Panc1 (cell line): ENCODE data around the gene POTEC.
"Not testable (repeated sequence)": the region's sequence is repeated elsewhere in the genome, so short reads cannot be mapped to it uniquely, and the experiment has no call there.

Source experiments
- POLR2AphosphoS5 ChIP-seq: IDR thresholded peaks from 2 replicates; pipeline ENCODE4 v1.6.1; 2012; ENCODE audit warnings: mild to moderate bottlenecking, low read depth, low read length, moderate library complexity
- TF ChIP-seq, protein P1 (sequence below): fragments of 450-650 bp; IDR thresholded peaks from 2 replicates; pipeline ENCODE4 v1.5.1; 2017; ENCODE audit warnings: mild to moderate bottlenecking

DNA sequence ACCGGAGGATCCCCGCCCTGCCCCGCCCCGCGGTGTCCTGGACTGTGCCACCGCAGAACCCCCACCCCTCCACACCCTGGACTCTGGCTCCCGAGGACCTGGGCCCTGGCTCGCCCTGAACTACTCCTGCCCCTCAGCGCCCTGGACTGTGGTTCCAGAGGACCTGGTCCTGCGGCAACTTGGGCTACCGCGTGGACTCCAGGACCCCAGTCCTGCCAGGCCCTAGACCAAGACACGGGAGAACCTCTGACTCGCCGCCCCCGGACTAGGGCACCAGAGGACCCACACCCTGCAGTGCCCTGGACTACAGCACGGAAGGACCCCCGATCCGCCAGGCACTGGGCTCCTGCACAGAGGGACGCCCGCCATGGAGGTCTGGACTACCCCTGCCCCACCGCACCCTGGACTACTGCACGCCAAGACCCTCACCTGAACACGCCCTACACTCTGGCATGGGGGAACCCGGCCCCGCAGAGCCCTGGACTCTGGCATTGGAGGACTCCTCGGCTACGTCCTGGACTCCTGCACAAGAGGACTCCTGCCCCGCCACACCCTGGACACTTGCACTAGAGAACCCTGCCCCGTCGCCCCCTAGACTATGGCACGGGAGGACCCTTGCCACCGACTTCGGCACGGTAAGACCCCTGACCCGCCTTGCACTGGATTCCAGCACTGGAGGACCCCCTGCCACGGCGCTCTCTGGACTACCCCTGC is 69.2 kb downstream of the POTEC start:
- TF ChIP-seq, protein P1, sequence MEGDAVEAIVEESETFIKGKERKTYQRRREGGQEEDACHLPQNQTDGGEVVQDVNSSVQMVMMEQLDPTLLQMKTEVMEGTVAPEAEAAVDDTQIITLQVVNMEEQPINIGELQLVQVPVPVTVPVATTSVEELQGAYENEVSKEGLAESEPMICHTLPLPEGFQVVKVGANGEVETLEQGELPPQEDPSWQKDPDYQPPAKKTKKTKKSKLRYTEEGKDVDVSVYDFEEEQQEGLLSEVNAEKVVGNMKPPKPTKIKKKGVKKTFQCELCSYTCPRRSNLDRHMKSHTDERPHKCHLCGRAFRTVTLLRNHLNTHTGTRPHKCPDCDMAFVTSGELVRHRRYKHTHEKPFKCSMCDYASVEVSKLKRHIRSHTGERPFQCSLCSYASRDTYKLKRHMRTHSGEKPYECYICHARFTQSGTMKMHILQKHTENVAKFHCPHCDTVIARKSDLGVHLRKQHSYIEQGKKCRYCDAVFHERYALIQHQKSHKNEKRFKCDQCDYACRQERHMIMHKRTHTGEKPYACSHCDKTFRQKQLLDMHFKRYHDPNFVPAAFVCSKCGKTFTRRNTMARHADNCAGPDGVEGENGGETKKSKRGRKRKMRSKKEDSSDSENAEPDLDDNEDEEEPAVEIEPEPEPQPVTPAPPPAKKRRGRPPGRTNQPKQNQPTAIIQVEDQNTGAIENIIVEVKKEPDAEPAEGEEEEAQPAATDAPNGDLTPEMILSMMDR: not testable (repeated sequence)
- not testable (repeated sequence) for TF ChIP-seq POLR2AphosphoS5
